Smooth muscle cell (in vitro differentiated cells): ENCODE data around the gene CCDC3. TPM values are rescaled to one million over a fixed set of nuclear protein-coding genes. Genes with fewer than 3 reads are reported as not detected.
A peak's percentile ranks its signal among the peaks of the same experiment; 100 is the strongest.

Experiments
- DNase-seq: peaks from one replicate; lab custom pipeline; 2025; ENCODE audit not compliant: unreplicated experiment; lab: John Stamatoyannopoulos, UW
- H2AFZ ChIP-seq: fragments of 200-600 bp; sonication (generic); 2 replicates; pipeline ENCODE4 v1.6.0; 2016; ENCODE audit warnings: antibody characterized with exemption, low read depth, mild to moderate bottlenecking
- H3F3A ChIP-seq: fragments of 200-600 bp; sonication (generic); 2 replicates; pipeline ENCODE4 v1.6.0; 2017; ENCODE audit warnings: antibody characterized with exemption, low read depth
- H3K27ac ChIP-seq: fragments of 200-600 bp; sonication (generic); 2 replicates; pipeline ENCODE4 v1.5.1; 2016; ENCODE audit warnings: low read depth, mild to moderate bottlenecking
- H3K27me3 ChIP-seq: fragments of 200-600 bp; sonication (generic); 2 replicates; pipeline ENCODE4 v1.6.1; 2016; ENCODE audit warnings: low read depth, mild to moderate bottlenecking
- H3K36me3 ChIP-seq: fragments of 200-600 bp; sonication (generic); 2 replicates; pipeline ENCODE4 v1.5.1; 2016; ENCODE audit warnings: low read depth
- H3K4me1 ChIP-seq: fragments of 200-600 bp; sonication (generic); 2 replicates; pipeline ENCODE4 v1.5.1; 2016; ENCODE audit warnings: low read depth
- H3K4me2 ChIP-seq: fragments of 200-600 bp; sonication (generic); 2 replicates; pipeline ENCODE4 v1.6.0; 2016; ENCODE audit warnings: mild to moderate bottlenecking
- H3K4me3 ChIP-seq: fragments of 200-600 bp; sonication (generic); 2 replicates; pipeline ENCODE4 v1.5.1; 2016; ENCODE audit warnings: mild to moderate bottlenecking
- H3K79me2 ChIP-seq: fragments of 200-600 bp; sonication (generic); 2 replicates; pipeline ENCODE4 v1.6.0; 2016; ENCODE audit warnings: low read depth, mild to moderate bottlenecking
- H3K9ac ChIP-seq: fragments of 200-600 bp; sonication (generic); 2 replicates; pipeline ENCODE4 v1.6.0; 2016; ENCODE audit warnings: low read depth
- H3K9me3 ChIP-seq: fragments of 200-600 bp; sonication (generic); replicated peaks from 2 replicates; pipeline ENCODE4 v1.5.1; 2016; ENCODE audit warnings: low read depth
- H4K20me1 ChIP-seq: fragments of 200-600 bp; sonication (generic); 2 replicates; pipeline ENCODE4 v1.6.0; 2016; ENCODE audit warnings: low read depth
- WGBS: methylation state at CpG from one replicate; pipeline ENCODE4 v1.1.7; 2016; ENCODE audit warnings: low lambda C conversion rate; 5-methylcytosine and 5-hydroxymethylcytosine counted together
- polyA plus RNA-seq: library from polyadenylated mRNA; unstranded; fragments of >200 nt; fragmentation: Nextera tagmentation; extraction: Ambion mirVana; gene quantifications from 2 replicates; pipeline ENCODE4 v1.2.1, GENCODE V29; 2016
- total RNA-seq: library from RNA; depleted of rRNA; stranded (reverse); fragments of >200 nt; gene quantifications from 2 replicates; pipeline ENCODE4 v1.2.3, GENCODE V29; 2014
- TF ChIP-seq, protein P1 (sequence below): fragments of 200-600 bp; sonication (generic); IDR thresholded peaks from 2 replicates; pipeline ENCODE4 v1.5.1; 2017; ENCODE audit warnings: borderline replicate concordance, mild to moderate bottlenecking, antibody characterized with exemption; ENCODE audit not compliant: insufficient read depth, poor library complexity, severe bottlenecking

CCDC3 gene
- total and polyA plus RNA-seq, 2 experiments from 2014 or later: 39.2 to 46.0 TPM

DNA sequence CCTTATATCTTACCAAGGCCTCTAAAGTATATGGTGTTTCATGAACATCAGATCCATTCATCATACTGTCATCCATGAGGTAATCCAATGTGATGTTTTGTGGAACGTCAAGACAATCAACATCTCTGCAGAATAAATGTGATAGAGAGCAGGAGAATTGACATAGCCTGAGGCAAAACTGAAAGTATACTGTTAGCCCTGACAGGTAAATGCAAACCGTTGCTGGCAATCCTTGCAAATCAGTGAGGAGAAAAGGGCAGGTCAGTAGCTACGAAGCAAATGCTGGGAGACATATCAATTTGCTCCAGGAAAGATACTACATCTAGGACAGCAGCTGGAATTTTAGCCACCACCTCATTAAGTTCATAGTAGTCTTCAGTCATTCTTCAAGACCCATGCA is 4.5 kb upstream of the CCDC3 start:
- no peaks in the 10 kb centered on the region for H3K27me3 ChIP-seq
- H4K20me1 ChIP-seq: no peaks in the 10 kb centered on the region
- no peak for DNase-seq
- H3F3A ChIP-seq: no peaks in the 10 kb centered on the region
- no peak overlapping the region for H2AFZ ChIP-seq
- no peaks in the 10 kb centered on the region for H3K79me2 ChIP-seq
- no peak overlapping the region for H3K9ac ChIP-seq
- H3K4me1 ChIP-seq: peaks cover 3% of the 10 kb centered on the region
- no peak overlapping the region for H3K27ac ChIP-seq
- H3K4me3 ChIP-seq: no peak overlapping the region
- WGBS: 67% methylated on average over 3 of the region's 3 CpGs
- no peak overlapping the region for H3K4me2 ChIP-seq
- H3K36me3 ChIP-seq: no peaks in the 10 kb centered on the region
- TF ChIP-seq, protein P1, sequence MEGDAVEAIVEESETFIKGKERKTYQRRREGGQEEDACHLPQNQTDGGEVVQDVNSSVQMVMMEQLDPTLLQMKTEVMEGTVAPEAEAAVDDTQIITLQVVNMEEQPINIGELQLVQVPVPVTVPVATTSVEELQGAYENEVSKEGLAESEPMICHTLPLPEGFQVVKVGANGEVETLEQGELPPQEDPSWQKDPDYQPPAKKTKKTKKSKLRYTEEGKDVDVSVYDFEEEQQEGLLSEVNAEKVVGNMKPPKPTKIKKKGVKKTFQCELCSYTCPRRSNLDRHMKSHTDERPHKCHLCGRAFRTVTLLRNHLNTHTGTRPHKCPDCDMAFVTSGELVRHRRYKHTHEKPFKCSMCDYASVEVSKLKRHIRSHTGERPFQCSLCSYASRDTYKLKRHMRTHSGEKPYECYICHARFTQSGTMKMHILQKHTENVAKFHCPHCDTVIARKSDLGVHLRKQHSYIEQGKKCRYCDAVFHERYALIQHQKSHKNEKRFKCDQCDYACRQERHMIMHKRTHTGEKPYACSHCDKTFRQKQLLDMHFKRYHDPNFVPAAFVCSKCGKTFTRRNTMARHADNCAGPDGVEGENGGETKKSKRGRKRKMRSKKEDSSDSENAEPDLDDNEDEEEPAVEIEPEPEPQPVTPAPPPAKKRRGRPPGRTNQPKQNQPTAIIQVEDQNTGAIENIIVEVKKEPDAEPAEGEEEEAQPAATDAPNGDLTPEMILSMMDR: no peak
- no peaks in the 10 kb centered on the region for H3K9me3 ChIP-seq

DNA sequence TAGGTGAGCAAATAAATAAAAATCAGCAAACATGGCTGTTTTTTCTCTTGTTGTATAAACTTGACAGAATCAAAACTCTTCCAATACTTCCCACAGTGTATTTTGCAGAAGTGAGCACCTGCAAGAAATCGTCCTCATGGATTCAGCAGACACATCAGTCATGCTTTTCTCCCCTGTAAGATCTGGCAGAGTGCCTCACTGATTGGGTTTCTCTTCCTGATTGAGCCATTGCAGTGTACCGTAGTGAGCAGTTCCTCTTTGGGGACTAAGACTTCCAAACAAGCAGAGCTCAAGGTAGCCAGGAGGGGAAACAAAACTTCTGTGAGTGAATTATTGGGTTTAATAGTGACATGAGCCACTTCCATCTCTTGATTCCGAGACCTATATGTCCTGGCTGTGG is 2.2 kb upstream of the CCDC3 start:
- Histone ChIP-seq H3K27me3 (no peaks in the 10 kb centered on the region), H3K9me3 (no peaks in the 10 kb centered on the region), H3K4me1 (peaks cover 3% of the 10 kb centered on the region), H3K9ac (no peak overlapping the region), H3K4me2 (no peak overlapping the region), H3K79me2 (no peaks in the 10 kb centered on the region), H3K4me3 (no peak overlapping the region), H2AFZ (no peak overlapping the region), H4K20me1 (no peaks in the 10 kb centered on the region), H3K36me3 (no peaks in the 10 kb centered on the region), H3K27ac (no peak overlapping the region), H3F3A (no peaks in the 10 kb centered on the region)
- 86% methylated on average over 3 of the region's 3 CpGs for WGBS
- TF ChIP-seq, protein P1: no peak
- DNase-seq: no peak

DNA sequence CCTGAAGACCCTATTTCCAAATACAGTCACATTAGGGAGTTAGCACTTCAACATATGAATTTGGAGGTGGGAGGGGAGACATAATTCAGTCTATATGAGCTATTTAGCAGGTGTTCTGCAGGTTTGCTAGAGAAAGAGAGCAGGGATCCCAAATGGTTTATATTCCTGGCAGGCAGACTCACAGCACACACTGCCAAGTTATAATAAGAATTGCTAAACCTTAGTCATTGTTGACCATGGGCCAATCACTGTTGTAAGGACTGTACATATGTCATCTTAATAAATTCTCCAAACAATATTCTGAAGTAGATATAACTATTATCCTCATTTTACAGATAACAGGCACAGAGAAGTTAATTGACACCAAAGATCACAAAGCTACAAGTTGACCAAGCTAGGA is 1.5 kb upstream of the CCDC3 start:
- Histone ChIP-seq H3K9ac (no peak overlapping the region), H3K4me3 (no peak overlapping the region), H3K9me3 (no peaks in the 10 kb centered on the region), H3K27me3 (no peaks in the 10 kb centered on the region), H3K4me2 (no peak overlapping the region), H3F3A (no peaks in the 10 kb centered on the region), H2AFZ (no peak overlapping the region), H4K20me1 (no peaks in the 10 kb centered on the region), H3K79me2 (no peaks in the 10 kb centered on the region), H3K27ac (no peak overlapping the region), H3K36me3 (no peaks in the 10 kb centered on the region), H3K4me1 (peaks cover 3% of the 10 kb centered on the region)
- DNase-seq: no peak
- TF ChIP-seq, protein P1: no peak

DNA sequence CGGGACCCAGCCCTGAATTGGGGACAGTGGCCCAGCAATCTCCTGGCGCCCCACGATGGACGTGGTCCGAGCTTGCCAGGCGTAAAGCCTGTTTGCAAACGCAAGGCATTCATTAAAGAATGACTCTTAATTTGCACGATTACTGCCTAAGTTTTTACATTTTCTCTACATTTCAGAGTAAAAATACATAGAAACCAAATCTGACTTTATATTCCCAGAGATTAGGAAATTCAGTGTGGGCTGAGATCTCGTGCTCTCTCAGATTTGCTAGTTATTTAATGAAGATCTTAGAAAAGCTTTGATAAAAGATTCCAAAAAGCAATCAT is 337 bp upstream of the CCDC3 start:
- DNase-seq: no peak
- Histone ChIP-seq H3K4me2 (peak overlapping the region; percentile 96), H3K36me3 (no peaks in the 10 kb centered on the region), H4K20me1 (no peaks in the 10 kb centered on the region), H3K9me3 (no peaks in the 10 kb centered on the region), H3K4me3 (peak overlapping the region; percentile 66), H3K79me2 (no peaks in the 10 kb centered on the region), H3K4me1 (peaks cover 3% of the 10 kb centered on the region), H2AFZ (peak overlapping the region; percentile 92), H3K9ac (peak overlapping the region; percentile 23), H3F3A (no peaks in the 10 kb centered on the region), H3K27me3 (no peaks in the 10 kb centered on the region), H3K27ac (no peak overlapping the region)
- WGBS: 7% methylated on average over 9 of the region's 9 CpGs
- TF ChIP-seq, protein P1: no peak
